ENCODE results near the gene CA10.

CA10 gene

GRCh38 chr17:51909971-51910370 is 248.5 kb downstream of the CA10 start:
- DNase-seq (ENCODE audit: extremely low read depth, insufficient read length): no peak
- no peak overlapping the region for H3K4me3 ChIP-seq (replicated peaks; ENCODE audit: low read depth, low read length)
- H3K36me3 ChIP-seq (ENCODE audit: control insufficient read depth, insufficient read depth, low read length): no peaks in the 10 kb centered on the region
- TF ChIP-seq CTCF (IDR thresholded peaks at IDR 0.05; ENCODE audit: insufficient read depth, low read length, poor library complexity, severe bottlenecking): no peak
- no peaks in the 10 kb centered on the region for H3K27me3 ChIP-seq (replicated peaks; ENCODE audit: control insufficient read depth, insufficient read depth, low read length)

GRCh38 chr17:51908841-51909537 is 249.5 kb downstream of the CA10 start:
- H3K36me3 ChIP-seq (ENCODE audit: control insufficient read depth, insufficient read depth, low read length): no peaks in the 10 kb centered on the region
- no peaks in the 10 kb centered on the region for H3K27me3 ChIP-seq (replicated peaks; ENCODE audit: control insufficient read depth, insufficient read depth, low read length)
- no peak for DNase-seq (ENCODE audit: extremely low read depth, insufficient read length)
- H3K4me3 ChIP-seq (replicated peaks; ENCODE audit: low read depth, low read length): no peak overlapping the region
- no peak for TF ChIP-seq CTCF (IDR thresholded peaks at IDR 0.05; ENCODE audit: insufficient read depth, low read length, poor library complexity, severe bottlenecking)

GRCh38 chr17:51907041-51907440 is 251.5 kb downstream of the CA10 start:
- no peaks in the 10 kb centered on the region for H3K36me3 ChIP-seq (ENCODE audit: control insufficient read depth, insufficient read depth, low read length)
- TF ChIP-seq CTCF (IDR thresholded peaks at IDR 0.05; ENCODE audit: insufficient read depth, low read length, poor library complexity, severe bottlenecking): no peak
- no peak for DNase-seq (ENCODE audit: extremely low read depth, insufficient read length)
- H3K27me3 ChIP-seq (replicated peaks; ENCODE audit: control insufficient read depth, insufficient read depth, low read length): no peaks in the 10 kb centered on the region
- H3K4me3 ChIP-seq (replicated peaks; ENCODE audit: low read depth, low read length): no peak overlapping the region

- no peak for DNase-seq (ENCODE audit: extremely low read depth, insufficient read length)
- Histone ChIP-seq H3K4me3 (replicated peaks; ENCODE audit: low read depth, low read length) (no peak overlapping the region), H3K27me3 (replicated peaks; ENCODE audit: control insufficient read depth, insufficient read depth, low read length) (no peaks in the 10 kb centered on the region), H3K36me3 (ENCODE audit: control insufficient read depth, insufficient read depth, low read length) (no peaks in the 10 kb centered on the region)
- no peak for TF ChIP-seq CTCF (IDR thresholded peaks at IDR 0.05; ENCODE audit: insufficient read depth, low read length, poor library complexity, severe bottlenecking)
Observed at GRCh38 chr17:51904379-51904778, 254.1 kb downstream of the CA10 start.

GRCh38 chr17:51901242-51901641 is 257.3 kb downstream of the CA10 start:
- Histone ChIP-seq H3K4me3 (replicated peaks; ENCODE audit: low read depth, low read length) (no peak overlapping the region), H3K27me3 (replicated peaks; ENCODE audit: control insufficient read depth, insufficient read depth, low read length) (no peaks in the 10 kb centered on the region), H3K36me3 (ENCODE audit: control insufficient read depth, insufficient read depth, low read length) (no peaks in the 10 kb centered on the region)
- DNase-seq (ENCODE audit: extremely low read depth, insufficient read length): no peak
- no peak for TF ChIP-seq CTCF (IDR thresholded peaks at IDR 0.05; ENCODE audit: insufficient read depth, low read length, poor library complexity, severe bottlenecking)

GRCh38 chr17:51891936-51892335 is 266.6 kb downstream of the CA10 start:
- no peak for TF ChIP-seq CTCF (IDR thresholded peaks at IDR 0.05; ENCODE audit: insufficient read depth, low read length, poor library complexity, severe bottlenecking)

More at GRCh38 chr17:51891936-51892335, 266.6 kb downstream of the CA10 start:
- no peaks in the 10 kb centered on the region for H3K36me3 ChIP-seq (ENCODE audit: control insufficient read depth, insufficient read depth, low read length)
- no peak overlapping the region for H3K4me3 ChIP-seq (replicated peaks; ENCODE audit: low read depth, low read length)
- no peaks in the 10 kb centered on the region for H3K27me3 ChIP-seq (replicated peaks; ENCODE audit: control insufficient read depth, insufficient read depth, low read length)
- DNase-seq (ENCODE audit: extremely low read depth, insufficient read length): no peak
